ENCODE results near the gene PPM1A. TPM values are rescaled to one million over a fixed set of nuclear protein-coding genes. Genes with fewer than 3 reads are reported as not detected.

Gene PPM1A
- total RNA-seq, 1 donor from 2014 or later, result 38.0 TPM

GRCh38 chr14:60240139-60240856, 8.7 kb upstream of the PPM1A start:
- no peak for DNase-seq (ENCODE audit: low spot score)
- peaks cover 15% of the 10 kb centered on the region for H3K4me1 Mint-ChIP-seq (ENCODE audit: unreplicated experiment)
- no peaks in the 10 kb centered on the region for H3K36me3 Mint-ChIP-seq (ENCODE audit: low read depth, unreplicated experiment)
- H3K27ac Mint-ChIP-seq (ENCODE audit: unreplicated experiment), result no peak overlapping the region
- H3K27me3 Mint-ChIP-seq (ENCODE audit: unreplicated experiment), result no peaks in the 10 kb centered on the region
- H3K9me3 Mint-ChIP-seq (ENCODE audit: unreplicated experiment), result no peaks in the 10 kb centered on the region
- no peak overlapping the region for H3K4me3 Mint-ChIP-seq (ENCODE audit: unreplicated experiment)
- no peak for TF ChIP-seq CTCF (IDR thresholded peaks at IDR 0.05; ENCODE audit: unreplicated experiment)

GRCh38 chr14:60241091-60241490, 7.9 kb upstream of the PPM1A start:
- H3K4me1 Mint-ChIP-seq (ENCODE audit: unreplicated experiment), result peaks cover 20% of the 10 kb centered on the region
- H3K9me3 Mint-ChIP-seq (ENCODE audit: unreplicated experiment), result no peaks in the 10 kb centered on the region
- no peaks in the 10 kb centered on the region for H3K36me3 Mint-ChIP-seq (ENCODE audit: low read depth, unreplicated experiment)
- TF ChIP-seq CTCF (IDR thresholded peaks at IDR 0.05; ENCODE audit: unreplicated experiment), result no peak
- no peak overlapping the region for H3K27ac Mint-ChIP-seq (ENCODE audit: unreplicated experiment)
- DNase-seq (ENCODE audit: low spot score), result no peak
- no peak overlapping the region for H3K4me3 Mint-ChIP-seq (ENCODE audit: unreplicated experiment)
- no peaks in the 10 kb centered on the region for H3K27me3 Mint-ChIP-seq (ENCODE audit: unreplicated experiment)

GRCh38 chr14:60242429-60242828, 6.6 kb upstream of the PPM1A start:
- H3K9me3 Mint-ChIP-seq (ENCODE audit: unreplicated experiment), result no peaks in the 10 kb centered on the region
- TF ChIP-seq CTCF (IDR thresholded peaks at IDR 0.05; ENCODE audit: unreplicated experiment), result no peak
- DNase-seq (ENCODE audit: low spot score), result no peak
- H3K27ac Mint-ChIP-seq (ENCODE audit: unreplicated experiment), result no peak overlapping the region
- no peaks in the 10 kb centered on the region for H3K27me3 Mint-ChIP-seq (ENCODE audit: unreplicated experiment)
- H3K4me3 Mint-ChIP-seq (ENCODE audit: unreplicated experiment), result no peak overlapping the region
- no peaks in the 10 kb centered on the region for H3K36me3 Mint-ChIP-seq (ENCODE audit: low read depth, unreplicated experiment)
- H3K4me1 Mint-ChIP-seq (ENCODE audit: unreplicated experiment), result peaks cover 20% of the 10 kb centered on the region

GRCh38 chr14:60245380-60246177, 3.4 kb upstream of the PPM1A start:
- TF ChIP-seq CTCF (IDR thresholded peaks at IDR 0.05; ENCODE audit: unreplicated experiment), result no peak
- no peak for DNase-seq (ENCODE audit: low spot score)
- no peak overlapping the region for H3K27ac Mint-ChIP-seq (ENCODE audit: unreplicated experiment)
- H3K27me3 Mint-ChIP-seq (ENCODE audit: unreplicated experiment), result peaks cover 9% of the 10 kb centered on the region
- H3K36me3 Mint-ChIP-seq (ENCODE audit: low read depth, unreplicated experiment), result no peaks in the 10 kb centered on the region
- peaks cover 31% of the 10 kb centered on the region for H3K4me1 Mint-ChIP-seq (ENCODE audit: unreplicated experiment)
- H3K4me3 Mint-ChIP-seq (ENCODE audit: unreplicated experiment), result no peak overlapping the region
- H3K9me3 Mint-ChIP-seq (ENCODE audit: unreplicated experiment), result no peaks in the 10 kb centered on the region
